Measurements from ENCODE around the gene MAP2K5. TPM values are rescaled to one million over a fixed set of nuclear protein-coding genes. Genes with fewer than 3 reads are reported as not detected.

The MAP2K5 gene
- total and polyA plus RNA-seq, 10 of the 15 experiments (the other 5 are each of a cell fraction or from before 2014, with no cell fraction given), result 1.3 to 19.4 (median 9.6) TPM

GRCh38 chr15:67542420-67543347, at the start of gene MAP2K5 (continued):
- TF ChIP-seq ZBTB11 (CRISPR knock-in tag; IDR thresholded peaks at IDR 0.05) (peak; percentile 81), SMARCA5 (IDR thresholded peaks at IDR 0.05) (peak; percentile 72; the same call in 1 of the 2 replicates), PAX5 (IDR thresholded peaks at IDR 0.05; ENCODE audit: borderline replicate concordance, low read depth, low read length) (no peak), GATAD2B (conservative IDR thresholded peaks at IDR 0.05; ENCODE audit: low read depth) (peak; percentile 81), ASH2L (IDR thresholded peaks at IDR 0.05; ENCODE audit: borderline replicate concordance, low read depth) (peak; percentile 93; the same call in 1 of the 2 replicates), KDM1A (IDR thresholded peaks at IDR 0.05; ENCODE audit: borderline replicate concordance) (no peak), SMAD5 (IDR thresholded peaks at IDR 0.05; ENCODE audit: low read depth) (no peak), MYC (IDR thresholded peaks at IDR 0.05; ENCODE audit: insufficient read depth, insufficient read length, insufficient replicate concordance, low read length, severe bottlenecking) (no peak), CEBPZ (IDR thresholded peaks at IDR 0.05; ENCODE audit: low read depth, low read length) (no peak), TAF1 (IDR thresholded peaks at IDR 0.05; ENCODE audit: borderline replicate concordance, low read depth, low read length) (peak; percentile 76; the same call in 1 of the 2 replicates), POLR2AphosphoS2 (IDR thresholded peaks at IDR 0.05; ENCODE audit: low read depth, low read length) (0 out of 2 replicates have a peak, but pooled peaks have one; percentile 49), SMAD1 (IDR thresholded peaks at IDR 0.05; ENCODE audit: low read depth, partially characterized antibody) (no peak), ZNF217 (IDR thresholded peaks at IDR 0.05) (0 out of 2 replicates have a peak, but pooled peaks have one; percentile 27), CREB1 (IDR thresholded peaks at IDR 0.05; ENCODE audit: low read depth) (peak; percentile 61; the same call in 1 of the 2 replicates), ZZZ3 (IDR thresholded peaks at IDR 0.05; ENCODE audit: control insufficient read depth, insufficient read length, low read depth) (no peak), MTA2 (IDR thresholded peaks at IDR 0.05; ENCODE audit: low read depth) (no peak), PML (IDR thresholded peaks at IDR 0.05; ENCODE audit: low read length) (0 out of 2 replicates have a peak, but pooled peaks have one; percentile 37), ZNF384 (IDR thresholded peaks at IDR 0.05; ENCODE audit: borderline replicate concordance, low read depth, low read length) (no peak), BRCA1 (IDR thresholded peaks at IDR 0.05; ENCODE audit: low read depth, low read length) (no peak), E2F4 (IDR thresholded peaks at IDR 0.05; ENCODE audit: low read depth, low read length) (no peak), RELA (IDR thresholded peaks at IDR 0.05; ENCODE audit: borderline replicate concordance, partially characterized antibody) (peak; percentile 61), RB1 (IDR thresholded peaks at IDR 0.05; ENCODE audit: borderline replicate concordance) (0 out of 2 replicates have a peak, but pooled peaks have one; percentile 78)

Data from GM12878 (cell line).